ENCODE results near the gene TMOD4.
A peak's percentile ranks its signal among the peaks of the same experiment; 100 is the strongest.
"Not testable (repeated sequence)": the region's sequence is repeated elsewhere in the genome, so short reads cannot be mapped to it uniquely, and the experiment has no call there.

The TMOD4 gene

GRCh38 chr1:151189637-151190445 is 14.1 kb upstream of the TMOD4 start, which contains the start of gene VPS72:
VPS72 (minus strand) TSS chr1:151190197; CDS start chr1:151190121, 76 bp downstream.
- Histone ChIP-seq H2AFZ (ENCODE audit: low read depth, low read length) (peak within 1 kb of the TSS; percentile 43), H2BK15ac (ENCODE audit: low read depth, poor library complexity, severe bottlenecking) (peak within 1 kb of the TSS; percentile 66), H3K4me2 (ENCODE audit: low read length, poor library complexity, severe bottlenecking) (peak within 1 kb of the TSS; percentile 87), H2BK120ac (ENCODE audit: low read depth, low read length) (no peak within 1 kb of the TSS), H3K79me1 (replicated peaks; ENCODE audit: low read length, poor library complexity, severe bottlenecking) (peaks cover 21% of the 10 kb centered on the region), H3K4me3 (ENCODE audit: insufficient read depth in 1 of 2, low read depth in 1 of 2, low read length in 2 of 2) (peak within 1 kb of the TSS; percentile 75 to 90), H3K18ac (ENCODE audit: low read depth in 1 of 2, low read length in 2 of 2) (peak within 1 kb of the TSS; percentile 72 to 75), H3K27ac (ENCODE audit: low read length, poor library complexity, severe bottlenecking) (peak within 1 kb of the TSS; percentile 90), H4K8ac (ENCODE audit: low read length) (peak within 1 kb of the TSS; percentile 95), H3K4me1 (ENCODE audit: control insufficient read depth, insufficient read depth, low read depth, low read length) (peaks cover 1% of the 10 kb centered on the region), H3K9ac (ENCODE audit: low read length) (peak within 1 kb of the TSS; percentile 90), H3K23ac (ENCODE audit: low read length in 2 of 2) (no peak within 1 kb of the TSS), H4K91ac (ENCODE audit: low read length) (peak within 1 kb of the TSS; percentile 85), H2BK12ac (ENCODE audit: low read length in 2 of 2) (no peak within 1 kb of the TSS), H3K9me3 (ENCODE audit: control insufficient read depth, low read length) (no peaks in the 10 kb centered on the region), H3K4ac (ENCODE audit: low read depth in 1 of 2, low read length in 2 of 2) (peak within 1 kb of the TSS; percentile 46 to 49), H3K27me3 (ENCODE audit: control insufficient read depth in 1 of 2, insufficient read depth in 1 of 2, low read length in 2 of 2) (no peaks in the 10 kb centered on the region), H2AK5ac (ENCODE audit: low read length, severe bottlenecking) (no peak within 1 kb of the TSS), H2BK5ac (ENCODE audit: low read depth, low read length, poor library complexity, severe bottlenecking) (peak within 1 kb of the TSS; percentile 92), H3K36me3 (ENCODE audit: control insufficient read depth in 1 of 2, insufficient read depth in 2 of 2, low read depth in 1 of 2, low read length in 2 of 2) (peaks cover 8 to 11% of the 10 kb centered on the region in 2 experiments), H3K14ac (ENCODE audit: low read length in 2 of 2) (no peak within 1 kb of the TSS)
- WGBS: under 1% methylated on average over 37 of the region's 42 CpGs
- DNase-seq: peak; percentile 92

- H3K4ac ChIP-seq (ENCODE audit: low read depth in 1 of 2, low read length in 2 of 2); H4K8ac ChIP-seq (ENCODE audit: low read length): not testable (repeated sequence)
- WGBS: 93% methylated on average over 8 of the region's 8 CpGs
These were observed 12.9 kb upstream of the TMOD4 start for GRCh38 chr1:151188667-151189066.

GRCh38 chr1:151187205-151187604 is 11.4 kb upstream of the TMOD4 start:
- DNase-seq: no peak
- no peak overlapping the region for H3K4me2 ChIP-seq (ENCODE audit: low read length, poor library complexity, severe bottlenecking)

More at GRCh38 chr1:151188667-151189066, 12.9 kb upstream of the TMOD4 start:
- not testable (repeated sequence) for H2BK120ac ChIP-seq (ENCODE audit: low read depth, low read length); DNase-seq; H2BK5ac ChIP-seq (ENCODE audit: low read depth, low read length, poor library complexity, severe bottlenecking); H3K27ac ChIP-seq (ENCODE audit: low read length, poor library complexity, severe bottlenecking); H3K23ac ChIP-seq (ENCODE audit: low read length in 2 of 2); H2BK12ac ChIP-seq (ENCODE audit: low read length in 2 of 2); H2AK5ac ChIP-seq (ENCODE audit: low read length, severe bottlenecking); H3K14ac ChIP-seq (ENCODE audit: low read length in 2 of 2); H3K27me3 ChIP-seq (ENCODE audit: control insufficient read depth in 1 of 2, insufficient read depth in 1 of 2, low read length in 2 of 2); H2AFZ ChIP-seq (ENCODE audit: low read depth, low read length); H3K18ac ChIP-seq (ENCODE audit: low read depth in 1 of 2, low read length in 2 of 2); H2BK15ac ChIP-seq (ENCODE audit: low read depth, poor library complexity, severe bottlenecking); H4K91ac ChIP-seq (ENCODE audit: low read length); H3K4me1 ChIP-seq (ENCODE audit: control insufficient read depth, insufficient read depth, low read depth, low read length); H3K9me3 ChIP-seq (ENCODE audit: control insufficient read depth, low read length)
- peak overlapping the region; percentile 87 for H3K4me2 ChIP-seq (ENCODE audit: low read length, poor library complexity, severe bottlenecking)
- peak overlapping the region in 1 of 2 experiments; percentile 90 for H3K4me3 ChIP-seq (ENCODE audit: insufficient read depth in 1 of 2, low read depth in 1 of 2, low read length in 2 of 2)
- H3K79me1 ChIP-seq (replicated peaks; ENCODE audit: low read length, poor library complexity, severe bottlenecking): peaks cover 23% of the 10 kb centered on the region
- peak overlapping the region; percentile 90 for H3K9ac ChIP-seq (ENCODE audit: low read length)
- peaks cover 12 to 23% of the 10 kb centered on the region in 2 experiments for H3K36me3 ChIP-seq (ENCODE audit: control insufficient read depth in 1 of 2, insufficient read depth in 2 of 2, low read depth in 1 of 2, low read length in 2 of 2)

GRCh38 chr1:151184211-151184610 is 8.4 kb upstream of the TMOD4 start:
- H4K8ac ChIP-seq (ENCODE audit: low read length): no peak overlapping the region
- peaks cover 34% of the 10 kb centered on the region for H3K79me1 ChIP-seq (replicated peaks; ENCODE audit: low read length, poor library complexity, severe bottlenecking)
- no peaks in the 10 kb centered on the region for H3K4me1 ChIP-seq (ENCODE audit: control insufficient read depth, insufficient read depth, low read depth, low read length)
- no peaks in the 10 kb centered on the region for H3K27me3 ChIP-seq (ENCODE audit: control insufficient read depth in 1 of 2, insufficient read depth in 1 of 2, low read length in 2 of 2)
- H3K18ac ChIP-seq (ENCODE audit: low read depth in 1 of 2, low read length in 2 of 2): no peak overlapping the region
- DNase-seq: no peak
- H3K27ac ChIP-seq (ENCODE audit: low read length, poor library complexity, severe bottlenecking): no peak overlapping the region
- 98% methylated on average over 8 of the region's 10 CpGs for WGBS
- H2AK5ac ChIP-seq (ENCODE audit: low read length, severe bottlenecking): no peak overlapping the region
- H3K4ac ChIP-seq (ENCODE audit: low read depth in 1 of 2, low read length in 2 of 2): no peak overlapping the region
- H4K91ac ChIP-seq (ENCODE audit: low read length): no peak overlapping the region
- no peak overlapping the region for H2BK15ac ChIP-seq (ENCODE audit: low read depth, poor library complexity, severe bottlenecking)
- no peak overlapping the region for H2AFZ ChIP-seq (ENCODE audit: low read depth, low read length)
- H3K4me2 ChIP-seq (ENCODE audit: low read length, poor library complexity, severe bottlenecking): no peak overlapping the region
- no peak overlapping the region for H3K23ac ChIP-seq (ENCODE audit: low read length in 2 of 2)
- no peaks in the 10 kb centered on the region for H3K9me3 ChIP-seq (ENCODE audit: control insufficient read depth, low read length)
- no peak overlapping the region for H2BK120ac ChIP-seq (ENCODE audit: low read depth, low read length)
- H3K36me3 ChIP-seq (ENCODE audit: control insufficient read depth in 1 of 2, insufficient read depth in 2 of 2, low read depth in 1 of 2, low read length in 2 of 2): peaks cover 46 to 63% of the 10 kb centered on the region in 2 experiments
- no peak overlapping the region for H3K9ac ChIP-seq (ENCODE audit: low read length)
- H3K4me3 ChIP-seq (ENCODE audit: insufficient read depth in 1 of 2, low read depth in 1 of 2, low read length in 2 of 2): no peak overlapping the region
- H2BK5ac ChIP-seq (ENCODE audit: low read depth, low read length, poor library complexity, severe bottlenecking): no peak overlapping the region
- no peak overlapping the region for H2BK12ac ChIP-seq (ENCODE audit: low read length in 2 of 2)
- H3K14ac ChIP-seq (ENCODE audit: low read length in 2 of 2): no peak overlapping the region

More at GRCh38 chr1:151187205-151187604, 11.4 kb upstream of the TMOD4 start:
- H3K4me1 ChIP-seq (ENCODE audit: control insufficient read depth, insufficient read depth, low read depth, low read length): peaks cover 1% of the 10 kb centered on the region
- H2BK5ac ChIP-seq (ENCODE audit: low read depth, low read length, poor library complexity, severe bottlenecking): no peak overlapping the region
- no peaks in the 10 kb centered on the region for H3K9me3 ChIP-seq (ENCODE audit: control insufficient read depth, low read length)
- no peak overlapping the region for H2AFZ ChIP-seq (ENCODE audit: low read depth, low read length)
- H3K9ac ChIP-seq (ENCODE audit: low read length): no peak overlapping the region
- H3K36me3 ChIP-seq (ENCODE audit: control insufficient read depth in 1 of 2, insufficient read depth in 2 of 2, low read depth in 1 of 2, low read length in 2 of 2): peaks cover 19 to 35% of the 10 kb centered on the region in 2 experiments
- no peak overlapping the region for H4K91ac ChIP-seq (ENCODE audit: low read length)
- no peak overlapping the region for H2AK5ac ChIP-seq (ENCODE audit: low read length, severe bottlenecking)
- no peak overlapping the region for H2BK120ac ChIP-seq (ENCODE audit: low read depth, low read length)
- no peak overlapping the region for H3K4me3 ChIP-seq (ENCODE audit: insufficient read depth in 1 of 2, low read depth in 1 of 2, low read length in 2 of 2)
- H4K8ac ChIP-seq (ENCODE audit: low read length): no peak overlapping the region
- WGBS: no CpG with 5 or more reads among the region's 1 CpG
- no peak overlapping the region for H3K27ac ChIP-seq (ENCODE audit: low read length, poor library complexity, severe bottlenecking)
- no peaks in the 10 kb centered on the region for H3K27me3 ChIP-seq (ENCODE audit: control insufficient read depth in 1 of 2, insufficient read depth in 1 of 2, low read length in 2 of 2)
- no peak overlapping the region for H3K4ac ChIP-seq (ENCODE audit: low read depth in 1 of 2, low read length in 2 of 2)
- peaks cover 25% of the 10 kb centered on the region for H3K79me1 ChIP-seq (replicated peaks; ENCODE audit: low read length, poor library complexity, severe bottlenecking)
- no peak overlapping the region for H3K23ac ChIP-seq (ENCODE audit: low read length in 2 of 2)
- no peak overlapping the region for H2BK15ac ChIP-seq (ENCODE audit: low read depth, poor library complexity, severe bottlenecking)
- no peak overlapping the region for H3K18ac ChIP-seq (ENCODE audit: low read depth in 1 of 2, low read length in 2 of 2)
- H2BK12ac ChIP-seq (ENCODE audit: low read length in 2 of 2): no peak overlapping the region
- no peak overlapping the region for H3K14ac ChIP-seq (ENCODE audit: low read length in 2 of 2)
